NCI-H345 treated with DMSO at 0.1 percent for 48 hours (cell line): Measurements from ENCODE around the gene PLPP7.
"Not testable (repeated sequence)": the region's sequence is repeated elsewhere in the genome, so short reads cannot be mapped to it uniquely, and the experiment has no call there.

Experiments
- DNase-seq: peaks from one replicate; lab custom pipeline; 2025; ENCODE audit not compliant: unreplicated experiment; lab: John Stamatoyannopoulos, UW

The PLPP7 gene

GRCh38 chr9:131324736-131325679 lies 35.5 kb downstream of the PLPP7 start:
- no peak for DNase-seq

GRCh38 chr9:131329241-131329641 lies 39.7 kb downstream of the PLPP7 start:
- DNase-seq, result no peak

GRCh38 chr9:131330814-131331600 lies 41.5 kb downstream of the PLPP7 start:
- no peak for DNase-seq

DNA sequence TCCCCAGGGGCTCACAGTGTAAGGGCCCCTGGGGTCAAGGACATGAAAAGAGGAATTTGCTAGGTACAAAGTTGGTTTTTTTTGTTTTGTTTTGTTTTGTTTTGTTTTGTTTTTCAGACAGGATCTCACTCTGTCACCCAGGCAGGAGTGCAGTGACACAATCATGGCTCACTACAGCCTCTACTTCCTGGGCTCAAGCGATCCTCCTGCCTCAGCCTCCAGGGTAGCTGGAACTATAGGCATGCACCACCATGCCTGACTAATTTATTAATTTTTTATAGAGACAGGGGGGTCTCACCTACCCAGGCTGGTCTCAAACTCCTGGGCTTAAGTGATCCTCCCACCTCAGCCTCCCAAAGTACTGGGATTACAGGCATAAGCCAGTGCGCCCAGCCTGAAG lies 42.5 kb downstream of the PLPP7 start:
- not testable (repeated sequence) for DNase-seq

- no peak for DNase-seq
Measured at GRCh38 chr9:131333771-131334628, 44.5 kb downstream of the PLPP7 start.

GRCh38 chr9:131334629-131335367 lies 45.3 kb downstream of the PLPP7 start:
- no peak for DNase-seq

DNA sequence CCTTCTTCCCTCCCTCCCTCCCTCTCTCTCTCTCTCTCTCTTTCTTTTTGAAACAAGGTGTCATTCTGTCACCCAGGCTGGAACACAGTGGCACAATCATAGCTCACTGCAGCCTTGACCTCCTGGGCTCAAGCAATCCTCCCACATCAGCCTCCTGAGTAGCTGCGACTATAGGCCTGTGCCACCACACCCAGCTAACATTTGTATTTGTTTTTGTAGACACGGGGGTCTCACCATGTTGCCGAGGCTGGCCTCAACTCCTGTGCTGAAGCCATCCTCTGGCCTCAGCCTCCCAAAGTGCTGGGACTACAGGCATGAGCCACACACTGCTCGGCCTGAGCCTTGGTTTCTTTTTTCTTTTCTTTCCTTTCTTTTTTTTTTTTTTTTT lies 45.8 kb downstream of the PLPP7 start:
- no peak for DNase-seq

- no peak for DNase-seq
Measured at GRCh38 chr9:131337131-131337848, 47.8 kb downstream of the PLPP7 start.

GRCh38 chr9:131339212-131339611 lies 49.7 kb downstream of the PLPP7 start:
- DNase-seq, result not testable (repeated sequence)

- not testable (repeated sequence) for DNase-seq
Measured at GRCh38 chr9:131344931-131345535, 55.5 kb downstream of the PLPP7 start.

- DNase-seq, result no peak
Measured at GRCh38 chr9:131346559-131346958, 57.0 kb downstream of the PLPP7 start.

DNA sequence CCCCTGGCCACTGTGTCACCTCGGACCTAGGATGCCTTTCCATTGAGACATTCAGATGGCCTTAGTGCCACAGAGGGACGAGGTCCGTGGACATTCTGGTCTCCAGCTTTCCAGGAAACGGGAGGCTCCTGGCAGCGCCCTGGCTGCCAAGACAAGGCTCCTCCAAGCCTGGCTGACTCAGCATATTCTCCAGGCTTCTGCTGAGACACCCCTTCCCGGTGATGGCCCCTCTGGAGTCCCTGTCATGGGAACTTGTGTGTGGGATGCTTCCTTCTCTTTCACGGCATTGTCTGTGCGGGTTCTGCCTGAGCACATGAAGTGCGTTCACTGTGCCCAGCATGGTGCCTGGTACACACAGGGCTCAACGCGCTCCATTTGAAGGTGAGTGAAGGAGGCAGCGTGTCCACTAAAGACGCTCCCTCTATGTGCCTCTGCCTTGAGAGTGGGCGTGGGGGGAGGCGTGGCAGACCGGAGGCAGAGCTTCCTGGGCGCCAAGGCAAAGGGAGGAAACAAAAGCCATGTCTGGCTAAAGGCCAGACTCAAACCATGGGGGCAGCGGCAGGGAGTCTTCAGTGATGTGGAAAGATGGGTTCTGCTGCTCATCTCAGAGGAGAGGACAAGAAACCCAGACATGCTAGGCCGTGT lies 58.0 kb downstream of the PLPP7 start:
- no peak for DNase-seq

DNA sequence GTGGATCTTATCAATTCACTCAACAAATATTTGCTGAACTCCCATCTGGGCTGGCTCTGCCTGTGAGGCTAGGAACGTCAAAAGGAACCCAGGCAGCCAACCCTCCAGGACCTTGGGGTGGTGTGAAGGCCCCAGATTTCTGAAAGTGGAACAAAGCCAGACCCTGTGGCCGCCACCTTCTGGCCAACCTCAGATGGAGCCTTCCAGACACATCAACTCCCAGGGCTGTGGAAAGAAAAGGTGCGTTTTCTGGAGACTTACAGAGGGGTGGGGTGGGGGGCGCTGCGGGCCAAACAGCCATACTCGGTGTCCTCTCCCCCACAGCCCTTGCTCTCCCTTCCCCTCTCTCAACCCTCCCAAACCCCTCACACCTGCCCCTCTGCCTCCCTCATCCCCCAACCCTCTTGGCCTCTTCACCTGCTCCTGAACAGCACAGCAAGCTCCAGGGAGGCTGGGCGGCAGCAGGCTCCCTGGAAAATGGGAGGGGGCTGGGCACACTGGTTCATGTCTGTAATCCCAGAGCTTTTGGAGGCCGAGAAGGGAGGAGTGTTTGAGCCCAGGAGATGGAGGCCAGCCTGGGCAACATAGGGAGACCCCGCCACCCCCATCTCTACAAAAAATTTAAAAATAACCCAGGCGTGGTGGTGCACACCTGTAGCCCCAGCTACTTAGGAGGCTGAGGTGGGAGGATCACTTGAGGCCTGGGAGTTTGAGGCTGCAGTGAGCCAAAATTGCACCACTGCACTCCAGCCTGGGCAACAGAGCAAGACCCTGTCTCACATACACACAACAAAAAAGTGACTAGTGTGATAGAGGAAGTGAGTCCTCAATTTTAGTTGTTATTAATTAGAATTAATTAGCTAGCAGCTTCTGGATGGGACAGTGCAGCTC lies 59.4 kb downstream of the PLPP7 start:
- DNase-seq, result no peak

GRCh38 chr9:131349522-131349880 lies 60.0 kb downstream of the PLPP7 start:
- DNase-seq, result no peak

DNA sequence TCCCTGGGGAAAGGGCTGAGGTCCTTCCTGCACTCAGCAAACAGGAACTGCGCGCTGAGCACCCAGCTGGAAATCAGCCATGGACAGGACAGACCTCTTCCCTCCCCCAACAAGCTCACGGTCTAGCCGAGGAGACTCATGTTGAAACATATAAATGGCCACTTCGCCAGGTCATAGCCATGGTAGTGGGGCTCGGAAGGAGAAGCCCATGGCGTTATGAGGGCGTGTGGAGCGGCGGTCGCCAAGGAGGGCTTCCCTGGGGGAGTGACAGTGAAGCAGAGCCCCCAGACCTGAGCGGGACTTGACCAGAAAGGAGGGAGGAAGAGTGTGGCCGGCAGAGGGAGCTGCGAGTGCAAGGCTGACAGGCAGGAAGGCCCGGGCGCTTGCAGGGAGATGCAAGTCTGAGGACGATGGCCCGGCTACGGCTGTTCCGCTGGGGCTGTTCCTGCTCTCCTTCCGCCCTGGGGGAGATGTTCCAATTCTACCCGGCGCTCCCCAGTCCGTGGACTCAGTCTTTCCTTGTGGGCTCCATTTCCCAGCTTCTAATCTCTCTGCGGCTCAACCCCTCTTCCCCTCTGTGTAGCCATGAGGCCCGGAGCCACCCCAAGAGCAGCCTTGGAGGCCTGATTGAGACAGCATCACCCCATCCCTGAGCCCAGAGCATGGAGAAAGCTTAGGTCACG lies 60.5 kb downstream of the PLPP7 start:
- DNase-seq, result peak; percentile 57

GRCh38 chr9:131356479-131356878 lies 67.0 kb downstream of the PLPP7 start:
- not testable (repeated sequence) for DNase-seq

- DNase-seq, result no peak
Measured at GRCh38 chr9:131358556-131358955, 69.0 kb downstream of the PLPP7 start.
